Measurements from ENCODE around the gene LRRC43.
"Not testable (repeated sequence)": the region's sequence is repeated elsewhere in the genome, so short reads cannot be mapped to it uniquely, and the experiment has no call there.

LRRC43 gene

GRCh38 chr12:122159882-122160281 lies 23.0 kb upstream of the LRRC43 start:
- DNase-seq, result no peak

- DNase-seq, result no peak
Observed at GRCh38 chr12:122160761-122161160, 22.2 kb upstream of the LRRC43 start.

GRCh38 chr12:122161682-122162081 lies 21.2 kb upstream of the LRRC43 start:
- DNase-seq, result no peak

GRCh38 chr12:122162976-122163375 lies 19.9 kb upstream of the LRRC43 start:
- no peak for DNase-seq

GRCh38 chr12:122166422-122167349 lies 16.2 kb upstream of the LRRC43 start:
- DNase-seq, result no peak

GRCh38 chr12:122167356-122167925 lies 15.5 kb upstream of the LRRC43 start:
- DNase-seq, result no peak

- DNase-seq, result no peak
Observed at GRCh38 chr12:122168492-122168891, 14.4 kb upstream of the LRRC43 start.

- no peak for DNase-seq
Observed at GRCh38 chr12:122171399-122171798, 11.5 kb upstream of the LRRC43 start.

GRCh38 chr12:122172262-122172939 lies 10.5 kb upstream of the LRRC43 start:
- DNase-seq, result no peak

GRCh38 chr12:122174155-122174845 lies 8.6 kb upstream of the LRRC43 start, which contains the start of gene IL31:
TSS of gene IL31 (minus strand) at chr12:122174221. CDS start at chr12:122174172, 49 bp downstream.
- DNase-seq, result no peak

GRCh38 chr12:122176473-122176872 lies 6.5 kb upstream of the LRRC43 start:
- DNase-seq, result not testable (repeated sequence)

GRCh38 chr12:122183588-122183940 lies 641 bp downstream of the LRRC43 start:
- DNase-seq, result no peak

GRCh38 chr12:122184517-122184916 lies 1.6 kb downstream of the LRRC43 start:
- no peak for DNase-seq

GRCh38 chr12:122185079-122185478 lies 2.2 kb downstream of the LRRC43 start:
- DNase-seq, result no peak

- DNase-seq, result no peak
Observed at GRCh38 chr12:122185494-122186082, 2.7 kb downstream of the LRRC43 start.

- DNase-seq, result no peak
Observed at GRCh38 chr12:122187466-122187865, 4.5 kb downstream of the LRRC43 start.

- DNase-seq, result no peak
Observed at GRCh38 chr12:122189626-122190475, 6.9 kb downstream of the LRRC43 start.

GRCh38 chr12:122190842-122191668 lies 8.1 kb downstream of the LRRC43 start:
- peak; percentile 31 for DNase-seq

- DNase-seq, result no peak
Observed at GRCh38 chr12:122192441-122192840, 9.5 kb downstream of the LRRC43 start.

- no peak for DNase-seq
Observed at GRCh38 chr12:122194804-122195203, 11.9 kb downstream of the LRRC43 start.

GRCh38 chr12:122195405-122195804 lies 12.5 kb downstream of the LRRC43 start:
- no peak for DNase-seq

Measured in NCI-H2107 (cell line).